HG03060 (cell line): ENCODE measurements around the gene CLN3.
"Not testable (repeated sequence)": the region's sequence is repeated elsewhere in the genome, so short reads cannot be mapped to it uniquely, and the experiment has no call there.

Experiments
- ATAC-seq: cut with Tn5 transposase; IDR thresholded peaks from one replicate; pipeline ENCODE4 v1.9.1; 2021; ENCODE audit warnings: low read depth, moderate number of reproducible peaks; ENCODE audit not compliant: unreplicated experiment

Gene CLN3

DNA sequence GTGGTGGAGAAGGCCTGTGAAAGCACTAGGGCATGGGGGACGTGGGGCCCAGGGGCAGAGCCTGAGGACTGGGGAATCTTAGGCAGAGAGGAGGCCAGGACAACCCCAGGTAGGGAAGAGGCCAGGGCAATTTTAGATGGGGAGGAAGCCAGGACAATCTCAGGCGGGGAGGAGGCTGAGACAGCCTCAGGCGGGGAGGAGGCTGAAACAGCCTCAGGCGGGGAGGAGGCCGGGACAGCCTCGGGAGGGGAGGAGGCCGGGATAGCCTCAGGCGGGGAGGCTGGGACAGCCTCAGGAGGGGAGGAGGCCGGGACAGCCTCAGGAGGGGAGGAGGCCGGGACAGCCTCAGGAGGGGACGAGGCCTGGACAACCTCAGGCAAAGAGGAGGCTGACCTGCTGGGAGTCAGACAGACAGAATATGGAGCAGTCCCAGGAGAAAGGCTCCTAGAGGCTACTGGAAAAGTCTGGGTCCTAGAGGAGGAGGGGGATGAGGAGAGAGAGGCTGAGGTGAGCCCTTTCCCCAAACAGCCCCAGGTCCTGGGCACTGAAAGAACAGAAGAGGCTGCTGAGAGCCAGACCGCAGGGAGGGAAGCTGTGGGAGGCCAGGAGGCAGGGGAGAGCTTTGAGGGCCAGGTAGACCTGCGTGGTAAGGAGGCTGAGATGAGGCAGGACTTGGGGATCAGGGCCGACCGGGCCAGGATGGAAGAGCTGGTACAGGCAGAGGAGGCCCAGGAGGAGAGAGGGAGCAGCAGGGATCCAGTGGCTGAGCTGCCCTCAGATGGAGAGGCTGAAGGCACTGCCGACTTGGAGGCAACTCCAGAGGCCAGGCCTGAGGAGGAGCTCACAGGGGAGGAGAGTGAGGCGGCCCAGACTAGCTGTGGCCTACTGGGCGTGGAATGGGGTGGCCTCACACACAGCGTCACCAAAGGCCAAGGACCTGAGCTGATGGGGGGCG, 4.2 kb upstream of the CLN3 start:
- no peak for ATAC-seq

DNA sequence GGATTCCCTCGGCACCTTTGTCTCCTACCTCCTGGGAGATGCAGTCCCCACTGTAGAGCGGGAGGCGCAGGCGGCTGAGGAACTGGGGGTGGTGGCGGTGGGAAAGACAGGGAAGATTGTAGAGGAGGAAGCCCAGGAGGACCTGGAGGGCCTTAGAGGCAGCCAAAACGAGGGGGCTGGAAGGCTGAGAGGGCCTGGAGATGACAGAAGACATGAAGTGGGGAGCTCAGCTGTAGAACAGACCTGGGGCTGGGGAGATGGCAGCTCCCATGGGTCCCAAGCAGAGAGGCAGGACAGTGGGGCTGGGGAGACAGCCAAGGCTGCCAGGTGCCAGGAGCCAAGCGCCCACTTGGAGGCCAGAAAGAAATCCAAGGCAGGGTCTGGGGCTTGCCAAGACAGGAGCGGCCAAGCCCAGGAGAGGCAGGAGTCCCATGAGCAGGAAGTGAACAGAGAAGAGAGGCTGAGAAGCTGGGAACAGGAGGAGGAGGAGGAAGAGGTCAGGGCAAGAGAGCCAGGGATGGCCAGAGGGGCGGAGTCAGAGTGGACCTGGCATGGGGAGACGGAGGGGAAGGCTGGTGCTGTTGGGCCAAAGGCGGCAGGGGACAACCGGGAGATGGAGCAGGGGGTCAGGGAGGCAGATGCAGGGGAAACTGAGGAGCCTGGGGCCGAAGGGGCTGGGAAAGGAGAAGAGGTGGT, 3.4 kb upstream of the CLN3 start:
- no peak for ATAC-seq

DNA sequence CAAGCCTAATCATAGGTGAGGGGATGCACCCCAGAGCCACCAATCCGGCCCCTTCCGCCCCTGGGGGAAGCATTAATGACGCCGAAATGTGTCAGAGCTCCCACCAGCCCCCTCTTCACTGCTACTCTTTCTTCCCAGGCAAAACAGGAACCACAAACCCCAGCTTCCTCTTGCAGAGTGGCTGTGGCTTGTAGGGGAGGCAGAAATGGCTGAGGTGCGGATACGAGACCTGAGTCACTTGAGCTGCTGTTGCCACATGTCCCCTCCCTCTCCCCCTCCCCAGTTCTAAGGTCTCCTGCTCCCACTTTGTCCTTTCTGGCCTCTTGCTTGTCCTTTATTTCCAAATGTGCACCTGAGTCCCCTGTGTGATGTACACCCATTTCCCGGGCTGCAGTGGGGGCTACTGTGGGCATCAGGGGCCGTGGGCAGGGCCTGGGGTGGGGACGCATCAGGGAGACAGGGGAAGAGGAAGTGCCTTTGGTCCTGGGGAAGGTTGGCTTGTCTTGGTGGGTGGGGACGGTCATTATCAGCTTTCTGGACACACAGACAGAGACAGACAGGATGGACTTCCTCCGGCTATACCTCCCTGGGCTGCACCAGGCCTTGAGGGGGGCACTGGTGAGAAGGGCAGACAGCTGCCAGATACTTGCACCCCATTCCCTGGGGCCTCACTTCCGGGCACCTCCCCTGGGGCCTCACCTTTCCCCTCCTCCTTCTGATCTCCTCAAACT, 2.4 kb upstream of the CLN3 start, which contains the start of gene APOBR:
APOBR (plus strand) TSS at position 523 of the 731 bp plus-strand sequence; CDS start at position 562, 39 bp downstream.
- peak; percentile 51 for ATAC-seq

DNA sequence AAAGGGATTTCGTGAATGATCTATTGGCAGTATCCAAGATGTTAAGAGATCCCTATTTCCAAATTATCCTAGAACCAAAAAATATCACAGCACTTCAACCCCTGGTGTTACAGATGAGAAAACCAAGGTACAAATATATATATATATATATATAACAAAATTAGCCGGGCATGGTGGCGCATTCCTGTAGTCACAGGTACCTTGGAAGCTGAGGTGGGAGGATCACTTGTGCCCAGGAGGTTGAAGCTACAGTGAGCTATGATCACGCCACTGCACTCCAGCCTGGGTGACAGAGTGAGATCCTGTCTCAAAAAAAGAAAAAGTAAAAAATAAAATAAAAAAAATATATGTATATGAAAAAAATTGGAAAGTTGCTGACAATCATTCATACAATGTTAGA, 637 bp upstream of the CLN3 start:
- no peak for ATAC-seq

- no peak for ATAC-seq
These were observed 474 bp downstream of the CLN3 start for GRCh38 chr16:28491230-28491969.

- ATAC-seq = no peak
These were observed 5.6 kb downstream of the CLN3 start for GRCh38 chr16:28486266-28486665.

- not testable (repeated sequence) for ATAC-seq
These were observed 8.5 kb downstream of the CLN3 start for GRCh38 chr16:28483361-28483760.

GRCh38 chr16:28482026-28482425, 9.8 kb downstream of the CLN3 start:
- ATAC-seq = no peak

- ATAC-seq = no peak
These were observed 13.2 kb downstream of the CLN3 start for GRCh38 chr16:28478506-28479180.

DNA sequence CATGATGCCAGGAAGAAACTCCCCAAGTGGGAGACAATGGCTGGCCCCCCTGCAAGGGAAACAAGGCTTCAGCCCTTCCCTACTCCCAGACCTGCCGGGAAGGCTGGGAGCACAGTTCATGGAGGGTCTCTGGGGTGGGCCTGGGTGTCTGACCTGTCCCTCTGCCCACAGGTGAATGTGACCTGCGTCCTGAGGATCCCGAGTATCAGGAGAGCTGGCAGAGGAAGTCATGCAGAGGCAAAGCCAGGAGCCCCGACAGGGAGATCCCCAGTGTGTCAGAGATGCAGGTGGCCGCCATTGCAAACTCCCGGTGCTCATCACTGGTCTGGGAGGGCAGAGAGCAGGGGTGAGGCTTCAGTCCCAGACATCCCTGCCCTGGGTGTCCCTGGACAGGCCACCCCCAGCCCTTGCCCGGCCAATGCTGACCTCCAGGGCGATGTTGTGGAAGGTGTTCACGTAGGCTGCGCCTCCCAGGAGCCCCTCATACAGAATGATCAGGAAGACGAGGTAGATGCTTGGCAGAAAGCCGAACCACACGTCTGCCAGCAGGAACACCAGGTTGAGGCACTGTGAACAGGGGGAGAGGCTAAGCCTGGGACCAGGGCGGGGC, 14.5 kb downstream of the CLN3 start:
- ATAC-seq = no peak

- ATAC-seq = no peak
These were observed 16.7 kb downstream of the CLN3 start for GRCh38 chr16:28475221-28475620.

- ATAC-seq = no peak
These were observed 18.1 kb downstream of the CLN3 start for GRCh38 chr16:28473714-28474265.

GRCh38 chr16:28447081-28447480, 44.8 kb downstream of the CLN3 start:
- not testable (repeated sequence) for ATAC-seq

DNA sequence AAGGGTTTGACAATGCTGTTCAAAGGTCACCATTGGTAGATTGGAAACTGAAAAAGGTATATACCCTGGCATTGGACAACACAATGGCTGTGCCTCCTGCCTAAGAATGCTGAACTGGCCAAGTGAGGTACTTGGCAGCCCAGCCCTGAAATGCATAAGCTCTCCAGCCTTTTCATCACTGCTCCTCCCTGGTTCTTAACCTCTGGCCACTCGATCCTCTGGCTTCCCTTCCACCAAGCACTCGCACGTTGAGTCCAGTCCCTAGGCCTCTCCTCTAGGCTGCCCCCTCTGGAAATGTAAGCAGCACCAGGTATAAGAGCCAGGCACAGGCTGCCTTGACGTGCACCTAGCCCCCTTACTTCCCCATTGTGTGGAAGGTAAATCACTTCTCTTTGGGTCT, 45.5 kb downstream of the CLN3 start:
- not testable (repeated sequence) for ATAC-seq

- ATAC-seq = not testable (repeated sequence)
These were observed 47.9 kb downstream of the CLN3 start for GRCh38 chr16:28443943-28444342.

GRCh38 chr16:28438899-28439298, 53.0 kb downstream of the CLN3 start:
- ATAC-seq = not testable (repeated sequence)

DNA sequence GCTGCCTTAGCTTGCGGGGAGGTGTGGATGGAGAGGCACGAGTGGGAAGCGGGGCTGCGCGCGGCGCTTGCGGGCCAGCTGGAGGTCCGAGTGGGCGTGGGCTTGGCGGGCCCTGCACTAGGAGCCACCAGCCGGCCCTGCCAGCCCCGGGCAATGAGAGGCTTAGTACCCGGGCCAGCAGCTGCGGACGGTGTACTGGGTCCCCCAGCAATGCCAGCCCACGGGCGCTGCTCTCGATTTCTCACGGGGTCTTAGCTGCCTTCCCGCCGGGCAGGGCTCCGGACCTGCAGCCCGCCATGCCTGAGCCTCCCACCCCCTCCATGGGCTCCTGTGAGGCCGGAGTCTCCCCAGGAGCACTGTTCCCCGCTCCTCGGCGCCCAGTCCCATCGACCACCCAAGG, 56.5 kb downstream of the CLN3 start:
- ATAC-seq = not testable (repeated sequence)
